PC-3 (cell line): ENCODE measurements around the gene FANCC. TPM values are rescaled to one million over a fixed set of nuclear protein-coding genes. Genes with fewer than 3 reads are reported as not detected.

Experiments
- ATAC-seq: fragments of 200-7000 bp; cut with Tn5 transposase; 2 replicates; pipeline ENCODE4 v1.9.1; 2020; ENCODE audit warnings: mild to moderate bottlenecking, moderate library complexity
- BruUV-seq: library from RNA; stranded (reverse); fragments of 400-500 nt; replicated peaks from 2 replicates; lab custom pipeline; 2021; lab: Mats Ljungman, UMichigan
- CTCF ChIA-PET: fragments of 300-600 bp; sonication (Branson Sonifier 250); formaldehyde crosslinking; loops from one replicate; lab custom pipeline; 2022; ENCODE audit warnings: antibody characterized with exemption; lab: Charles Lee
- POLR2A ChIA-PET: fragments of 300-600 bp; sonication (Branson Sonifier 250); formaldehyde crosslinking; loops from one replicate; lab custom pipeline; 2022; ENCODE audit warnings: antibody characterized with exemption; ENCODE audit not compliant: unreplicated experiment; lab: Charles Lee
- DNase-seq: peaks from one replicate; pipeline ENCODE4 v3.0.0-alpha.2; 2015
- H2AFZ ChIP-seq: fragments of 300-600 bp; sonication (generic); 2 replicates; pipeline ENCODE4 v1.6.0; 2016; ENCODE audit warnings: antibody characterized with exemption, low read length
- H3F3A ChIP-seq: fragments of 300-600 bp; sonication (generic); one replicate; pipeline ENCODE4 v1.6.0; 2017; ENCODE audit warnings: antibody characterized with exemption, low read length, control low read depth, mild to moderate bottlenecking; ENCODE audit not compliant: unreplicated experiment
- H3K27ac ChIP-seq: fragments of 300-600 bp; sonication (generic); 2 replicates; pipeline ENCODE4 v1.5.1; 2016; ENCODE audit warnings: mild to moderate bottlenecking, low read length
- H3K27me3 ChIP-seq: fragments of 300-600 bp; sonication (generic); 2 replicates; pipeline ENCODE4 v1.6.1; 2016; ENCODE audit warnings: low read length, mixed read lengths
- H3K36me3 ChIP-seq: fragments of 300-600 bp; sonication (generic); 2 replicates; pipeline ENCODE4 v1.6.1; 2016; ENCODE audit warnings: low read depth, mixed run types, low read length, mixed read lengths
- H3K4me1 ChIP-seq: fragments of 300-600 bp; sonication (generic); 2 replicates; pipeline ENCODE4 v1.5.1; 2016; ENCODE audit warnings: low read length; ENCODE audit not compliant: insufficient read depth
- H3K4me2 ChIP-seq: fragments of 300-600 bp; sonication (generic); 2 replicates; pipeline ENCODE4 v1.6.0; 2016; ENCODE audit warnings: low read length
- H3K4me3 ChIP-seq: fragments of 300-600 bp; sonication (generic); 2 replicates; pipeline ENCODE4 v1.5.1; 2016; ENCODE audit warnings: mild to moderate bottlenecking, low read length, mixed read lengths
- H3K79me2 ChIP-seq: fragments of 300-600 bp; sonication (generic); 2 replicates; pipeline ENCODE4 v1.6.1; 2017; ENCODE audit warnings: low read length, mixed read lengths
- H3K9ac ChIP-seq: fragments of 300-600 bp; sonication (generic); 2 replicates; pipeline ENCODE4 v1.6.0; 2016; ENCODE audit warnings: mild to moderate bottlenecking, low read length
- H3K9me2 ChIP-seq: fragments of 300-600 bp; sonication (generic); replicated peaks from 2 replicates; pipeline ENCODE4 v1.6.1; 2016; ENCODE audit warnings: mixed run types, low read length, mixed read lengths
- H3K9me3 ChIP-seq: fragments of 300-600 bp; sonication (generic); 2 replicates; pipeline ENCODE4 v1.6.1; 2016; ENCODE audit warnings: low read length, mixed read lengths
- H4K20me1 ChIP-seq: fragments of 300-600 bp; sonication (generic); 2 replicates; pipeline ENCODE4 v1.6.1; 2016; ENCODE audit warnings: low read length, mixed read lengths
- EZH2 ChIP-seq: fragments of 300-600 bp; sonication (generic); IDR thresholded peaks from one replicate; pipeline ENCODE4 v1.6.1; 2017; ENCODE audit warnings: antibody characterized with exemption, mild to moderate bottlenecking, low read length; ENCODE audit not compliant: unreplicated experiment
- EZH2phosphoT487 ChIP-seq: fragments of 300-600 bp; sonication (generic); IDR thresholded peaks from 2 replicates; pipeline ENCODE4 v1.6.1; 2018; ENCODE audit warnings: mild to moderate bottlenecking, antibody characterized with exemption, low read length, borderline replicate concordance
- intact Hi-C: fragments of 100-400 bp; cut with micrococcal nuclease; formaldehyde crosslinking; loops from 2 replicates; pipeline ENCODE4 v1.9.0; 2023
- total RNA-seq: library from RNA; depleted of rRNA; stranded (reverse); fragments of >200 nt; gene quantifications from 2 replicates; pipeline ENCODE4 v1.2.3, GENCODE V29; 2014
- TF ChIP-seq, protein P1 (sequence below): fragments of 300-600 bp; sonication (generic); conservative IDR thresholded peaks from 2 replicates; pipeline ENCODE4 v1.5.1; 2017; ENCODE audit warnings: antibody characterized with exemption, low read depth, mild to moderate bottlenecking, low read length

FANCC gene
- total RNA-seq, 1 experiment from 2014 or later, result 6.9 TPM

DNA sequence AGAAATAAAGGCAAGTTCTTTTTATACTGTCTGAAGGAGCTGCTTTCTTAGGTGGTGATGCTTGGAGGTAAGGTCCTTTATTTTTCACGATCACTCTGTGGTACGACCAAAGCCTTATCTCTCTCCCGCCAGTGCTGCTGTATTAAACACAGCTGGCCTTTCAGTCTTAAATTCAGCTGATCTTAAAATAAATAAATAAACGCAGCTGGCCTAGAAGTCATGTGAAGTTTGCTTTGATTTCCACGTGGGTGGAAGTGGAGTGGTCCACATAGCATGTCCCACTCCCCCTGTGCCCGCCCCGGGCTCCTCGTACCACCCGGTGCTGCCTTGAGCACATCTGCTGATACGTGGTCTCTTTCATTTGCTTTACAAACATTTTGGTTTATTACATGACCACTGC lies 260.4 kb downstream of the FANCC start:
- no peaks in the 10 kb centered on the region for H3K27me3 ChIP-seq
- BruUV-seq, result no TSS peak
- ChIA-PET CTCF (interaction anchor here (0.6 kb wide), 1 partner anchor 274 kb away, joined by 3 read pairs; no protein-coding TSS in a partner anchor), POLR2A (no interaction called here)
- H3K4me2 ChIP-seq, result peak overlapping the region; percentile 34; the same call in 1 of the 2 replicates
- TF ChIP-seq, protein P1, sequence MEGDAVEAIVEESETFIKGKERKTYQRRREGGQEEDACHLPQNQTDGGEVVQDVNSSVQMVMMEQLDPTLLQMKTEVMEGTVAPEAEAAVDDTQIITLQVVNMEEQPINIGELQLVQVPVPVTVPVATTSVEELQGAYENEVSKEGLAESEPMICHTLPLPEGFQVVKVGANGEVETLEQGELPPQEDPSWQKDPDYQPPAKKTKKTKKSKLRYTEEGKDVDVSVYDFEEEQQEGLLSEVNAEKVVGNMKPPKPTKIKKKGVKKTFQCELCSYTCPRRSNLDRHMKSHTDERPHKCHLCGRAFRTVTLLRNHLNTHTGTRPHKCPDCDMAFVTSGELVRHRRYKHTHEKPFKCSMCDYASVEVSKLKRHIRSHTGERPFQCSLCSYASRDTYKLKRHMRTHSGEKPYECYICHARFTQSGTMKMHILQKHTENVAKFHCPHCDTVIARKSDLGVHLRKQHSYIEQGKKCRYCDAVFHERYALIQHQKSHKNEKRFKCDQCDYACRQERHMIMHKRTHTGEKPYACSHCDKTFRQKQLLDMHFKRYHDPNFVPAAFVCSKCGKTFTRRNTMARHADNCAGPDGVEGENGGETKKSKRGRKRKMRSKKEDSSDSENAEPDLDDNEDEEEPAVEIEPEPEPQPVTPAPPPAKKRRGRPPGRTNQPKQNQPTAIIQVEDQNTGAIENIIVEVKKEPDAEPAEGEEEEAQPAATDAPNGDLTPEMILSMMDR, result no peak
- TF ChIP-seq EZH2phosphoT487, result no peak
- H3K9me2 ChIP-seq, result no peaks in the 10 kb centered on the region
- no peak overlapping the region for H3K9ac ChIP-seq
- ATAC-seq, result no peak
- 0 out of 2 replicates have a peak overlapping the region, but pooled peaks have one; percentile 8 for H3K27ac ChIP-seq
- no peak for DNase-seq
- intact Hi-C loops, result no loop called here
- no peaks in the 10 kb centered on the region for H3F3A ChIP-seq
- peaks cover 79% of the 10 kb centered on the region for H3K79me2 ChIP-seq
- H3K4me1 ChIP-seq, result peaks cover 19% of the 10 kb centered on the region
- no peak overlapping the region for H2AFZ ChIP-seq
- no peaks in the 10 kb centered on the region for H4K20me1 ChIP-seq
- H3K36me3 ChIP-seq, result peaks cover 5% of the 10 kb centered on the region; the same call in 1 of the 2 replicates
- no peaks in the 10 kb centered on the region for H3K9me3 ChIP-seq
- H3K4me3 ChIP-seq, result no peak overlapping the region

DNA sequence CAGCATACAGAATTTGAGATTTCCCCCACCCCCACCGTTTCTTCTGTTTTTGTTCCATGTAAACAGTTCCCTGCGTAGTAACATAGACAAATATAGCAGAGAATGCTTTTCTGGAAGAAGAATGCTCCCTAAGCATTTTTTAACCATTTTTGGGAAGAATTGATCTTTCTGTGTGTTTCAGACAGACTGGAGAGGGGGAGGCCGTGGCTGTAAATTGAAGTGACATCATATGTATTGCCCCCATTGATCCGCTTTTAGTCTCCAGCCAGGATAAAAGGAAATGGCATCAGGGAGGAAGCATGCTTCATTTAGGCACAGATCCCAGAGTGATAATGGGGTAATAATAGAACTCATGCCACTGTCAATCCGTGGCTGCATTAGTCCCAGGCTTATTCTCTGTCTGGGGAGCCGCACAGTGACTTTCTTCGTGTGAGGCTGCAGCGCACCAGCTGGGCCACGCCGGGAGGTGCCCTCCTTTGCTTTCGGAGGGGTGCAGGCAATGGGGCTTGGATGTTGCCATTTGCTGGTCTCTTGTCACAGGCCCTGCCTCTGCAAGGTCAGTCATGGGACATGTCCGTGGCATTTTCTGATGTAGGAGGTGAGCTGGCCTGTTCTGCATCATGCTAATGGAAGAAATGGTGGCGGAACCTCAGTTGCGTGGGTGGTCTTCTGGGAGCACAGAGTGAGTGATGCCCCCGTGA lies 261.5 kb downstream of the FANCC start:
- H3K9me3 ChIP-seq, result no peaks in the 10 kb centered on the region
- H3K4me3 ChIP-seq, result no peak overlapping the region
- no peak overlapping the region for H3K27ac ChIP-seq
- H3K9me2 ChIP-seq, result no peaks in the 10 kb centered on the region
- POLR2A ChIA-PET, result no interaction called here
- ATAC-seq (no peak), DNase-seq (no peak)
- CTCF ChIA-PET, result no interaction called here
- TF ChIP-seq EZH2phosphoT487, result no peak
- no peak for TF ChIP-seq EZH2
- TF ChIP-seq, protein P1, result no peak
- H3K9ac ChIP-seq, result no peak overlapping the region
- peaks cover 89% of the 10 kb centered on the region for H3K79me2 ChIP-seq
- H3K4me2 ChIP-seq, result no peak overlapping the region
- H3K4me1 ChIP-seq, result peaks cover 19% of the 10 kb centered on the region
- H3F3A ChIP-seq, result no peaks in the 10 kb centered on the region
- peaks cover 5% of the 10 kb centered on the region; the same call in 1 of the 2 replicates for H3K36me3 ChIP-seq
- BruUV-seq, result no TSS peak
- no peaks in the 10 kb centered on the region for H4K20me1 ChIP-seq
- intact Hi-C loops, result no loop called here
- H2AFZ ChIP-seq, result no peak overlapping the region
- H3K27me3 ChIP-seq, result no peaks in the 10 kb centered on the region

DNA sequence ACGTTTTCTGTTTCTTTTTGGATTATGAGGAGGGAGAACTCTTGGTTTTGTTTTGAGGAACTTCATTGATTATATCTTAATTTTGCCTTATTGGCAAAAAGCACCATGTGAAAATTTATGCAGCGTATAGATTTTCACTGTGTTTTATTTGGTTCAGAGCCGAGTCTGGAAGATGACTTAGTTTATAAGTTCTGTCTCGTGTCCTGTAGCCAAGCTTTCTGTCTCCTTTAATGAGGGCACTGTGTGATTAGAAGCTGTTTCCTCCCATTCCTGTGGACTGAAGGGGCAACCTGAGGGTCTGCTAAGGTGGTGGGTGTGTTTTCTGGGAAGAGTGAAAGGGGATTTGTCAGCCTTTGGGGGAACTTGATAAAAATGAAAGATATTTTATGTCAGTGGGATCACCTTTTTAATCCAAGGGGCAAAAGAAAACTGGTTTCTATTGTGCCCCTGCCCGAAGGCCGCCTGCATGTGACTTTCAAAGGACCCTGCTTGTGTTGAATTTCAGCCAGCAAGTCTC lies 262.1 kb downstream of the FANCC start:
- CTCF ChIA-PET, result no interaction called here
- H3K4me2 ChIP-seq, result no peak overlapping the region
- no TSS peak for BruUV-seq

More for the DNA sequence above, 262.1 kb downstream of the FANCC start:
- no peaks in the 10 kb centered on the region; the same call in 1 of the 2 replicates for H3K36me3 ChIP-seq
- no peak overlapping the region for H3K4me3 ChIP-seq
- no peak overlapping the region for H3K27ac ChIP-seq
- DNase-seq, result no peak
- POLR2A ChIA-PET, result no interaction called here
- H3K27me3 ChIP-seq, result no peaks in the 10 kb centered on the region
- H3F3A ChIP-seq, result no peaks in the 10 kb centered on the region
- no peak for ATAC-seq
- H3K9ac ChIP-seq, result no peak overlapping the region
- H2AFZ ChIP-seq, result no peak overlapping the region
- no peaks in the 10 kb centered on the region for H4K20me1 ChIP-seq
- H3K9me3 ChIP-seq, result no peaks in the 10 kb centered on the region
- intact Hi-C loops, result no loop called here
- TF ChIP-seq EZH2phosphoT487 (no peak), EZH2 (no peak)
- TF ChIP-seq, protein P1, result no peak
- H3K79me2 ChIP-seq, result peaks cover 95% of the 10 kb centered on the region
- H3K9me2 ChIP-seq, result no peaks in the 10 kb centered on the region
- H3K4me1 ChIP-seq, result peaks cover 24% of the 10 kb centered on the region
